ENCODE data around the gene ZMIZ1.

GRCh38 chr10:79310911-79311573 is 242.3 kb downstream of the ZMIZ1 start:
- TF ChIP-seq CTCF (IDR thresholded peaks at IDR 0.05) = no peak
- TF ChIP-seq POLR2A (IDR thresholded peaks at IDR 0.05) = no peak

Data from suprapubic skin (tissue), 3 donors.